Psoas muscle (tissue), 8 donors: ENCODE data around the gene EIF4E2. TPM values are rescaled to one million over a fixed set of nuclear protein-coding genes. Genes with fewer than 3 reads are reported as not detected.

ENCODE experiments used
- ATAC-seq, 4 donors: fragments of 200-7000 bp; cut with Tn5 transposase; one replicate each; pipeline ENCODE4 v1.9.1; 2020; ENCODE audit warnings: moderate library complexity in 3 of 4, mild to moderate bottlenecking in 2 of 4
- DNase-seq, 2 donors: peaks; one replicate each; pipeline ENCODE4 v3.0.0-alpha.2; 2020
- H3K27ac ChIP-seq: fragments of 200-600 bp; one replicate; pipeline ENCODE4 v1.8.0; 2022
- H3K27me3 ChIP-seq, 3 donors: fragments of 200-600 bp in 1 of 3; one replicate each; pipeline versions ENCODE4 v1.6.1 to v1.8.0; 2013 to 2022; ENCODE audit warnings: low read length in 2 of 3, mild to moderate bottlenecking in 2 of 3, moderate library complexity in 1 of 3; ENCODE audit not compliant: insufficient read depth in 3 of 3
- H3K36me3 ChIP-seq, 2 donors: fragments of 200-600 bp in 1 of 2; one replicate each; pipeline versions ENCODE4 v1.6.1 to v1.8.0; 2013 to 2022; ENCODE audit warnings: low read depth in 1 of 2, mild to moderate bottlenecking in 1 of 2, moderate library complexity in 1 of 2; ENCODE audit not compliant: insufficient read depth in 1 of 2
- H3K4me1 ChIP-seq: fragments of 200-600 bp; one replicate; pipeline ENCODE4 v1.8.0; 2022
- H3K4me3 ChIP-seq: fragments of 200-600 bp; one replicate; pipeline ENCODE4 v1.8.0; 2022; ENCODE audit warnings: mild to moderate bottlenecking
- H3K9me3 ChIP-seq: fragments of 200-600 bp; one replicate; pipeline ENCODE4 v1.8.0; 2022
- WGBS, 3 donors: extraction: QIAGEN DNeasy Blood & Tissue Kit; methylation state at CpG; one replicate each; pipeline versions ENCODE4 v1.1.6 to v1.1.7; 2013; 5-methylcytosine and 5-hydroxymethylcytosine counted together
- intact Hi-C, 2 donors: fragments of 100-400 bp; cut with DNase I; formaldehyde crosslinking; loops; one replicate each; pipeline versions ENCODE4 v1.11.0 to v1.14.2; 2022
- polyA plus RNA-seq, 3 donors: library from polyadenylated mRNA; stranded (reverse); fragments of 200-250 nt; gene quantifications; one replicate each; pipeline ENCODE4 v1.2.3, GENCODE V29; 2013
- total RNA-seq, 4 donors: library from RNA; stranded (reverse); fragmentation: NEBNext Ultra II Directional in 2 of 4; extraction: Animal tissue kit (Norgen Biotek cat#: 25700) in 2 of 4; gene quantifications; one replicate each; pipeline versions ENCODE4 v1.2.1 to v1.2.4, GENCODE V29; 2021 to 2023
- TF ChIP-seq, protein P1 (sequence below): fragments of 200-600 bp; IDR thresholded peaks from one replicate; pipeline ENCODE4 v1.8.0; 2022; ENCODE audit warnings: antibody characterized with exemption
- donor health status: healthy with polysubstance abuse.
- donor health status: DM: no; HTN: no; CAD: no; lungs with moderate emphysema.
- donor health status: Bipolar disorder and iron deficiency.
- donor health status: healthy.
- donor health status: DM: yes; HTN: yes; CAD: no.
- donor health status: DM: no; HTN: no; CAD: no.
- donor health status: DM: no; HTN: no; CAD: no.
- donor health status: DM: yes; HTN: yes; CAD: no.

The EIF4E2 gene
- total and polyA plus RNA-seq, 7 donors = 39.6 to 136 (median 77.3) TPM

DNA sequence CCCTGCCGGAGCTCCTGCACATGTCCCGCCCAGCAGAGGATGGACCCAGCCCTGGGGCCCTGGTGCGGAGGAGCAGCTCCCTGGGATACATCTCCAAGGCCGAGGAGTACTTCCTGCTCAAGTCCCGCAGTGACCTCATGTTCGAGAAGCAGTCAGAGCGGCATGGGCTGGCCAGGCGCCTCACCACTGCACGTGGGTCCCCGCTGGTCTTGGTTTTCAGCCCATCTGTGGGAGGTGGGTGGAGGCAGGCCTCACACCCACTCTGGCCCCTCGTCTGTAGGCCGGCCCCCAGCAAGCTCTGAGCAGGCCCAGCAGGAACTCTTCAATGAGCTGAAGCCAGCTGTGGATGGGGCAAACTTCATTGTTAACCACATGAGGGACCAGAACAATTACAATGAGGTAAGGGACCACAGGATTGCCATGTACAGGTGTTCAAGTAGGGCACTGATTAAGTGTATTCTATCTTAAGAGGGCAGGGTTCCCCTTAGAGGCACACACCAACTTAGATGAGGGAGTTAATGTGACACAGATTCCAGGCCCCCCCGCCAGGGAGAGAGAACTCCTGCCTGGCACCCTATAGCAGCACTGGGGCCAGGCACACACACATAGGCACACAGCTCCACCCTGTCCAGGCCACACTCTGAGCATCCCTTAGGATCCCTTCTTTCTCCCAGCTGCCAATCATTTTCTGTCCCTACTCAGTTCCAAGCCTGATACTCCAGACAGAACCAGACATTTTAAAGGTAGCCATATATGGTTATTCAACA, 16.4 kb upstream of the EIF4E2 start:
- DNase-seq (peak in 1 of 2 donors; percentile 40), ATAC-seq (no peak)
- H3K36me3 ChIP-seq = peaks cover 0 to 64% of the 10 kb centered on the region in 2 donors
- H3K9me3 ChIP-seq = no peaks in the 10 kb centered on the region
- H3K4me3 ChIP-seq = no peak overlapping the region
- peaks cover 14% of the 10 kb centered on the region for H3K4me1 ChIP-seq
- WGBS, 3 donors = 59 to 68% (median 61%) methylated on average over 12 to 13 of the region's 13 CpGs
- TF ChIP-seq, protein P1, sequence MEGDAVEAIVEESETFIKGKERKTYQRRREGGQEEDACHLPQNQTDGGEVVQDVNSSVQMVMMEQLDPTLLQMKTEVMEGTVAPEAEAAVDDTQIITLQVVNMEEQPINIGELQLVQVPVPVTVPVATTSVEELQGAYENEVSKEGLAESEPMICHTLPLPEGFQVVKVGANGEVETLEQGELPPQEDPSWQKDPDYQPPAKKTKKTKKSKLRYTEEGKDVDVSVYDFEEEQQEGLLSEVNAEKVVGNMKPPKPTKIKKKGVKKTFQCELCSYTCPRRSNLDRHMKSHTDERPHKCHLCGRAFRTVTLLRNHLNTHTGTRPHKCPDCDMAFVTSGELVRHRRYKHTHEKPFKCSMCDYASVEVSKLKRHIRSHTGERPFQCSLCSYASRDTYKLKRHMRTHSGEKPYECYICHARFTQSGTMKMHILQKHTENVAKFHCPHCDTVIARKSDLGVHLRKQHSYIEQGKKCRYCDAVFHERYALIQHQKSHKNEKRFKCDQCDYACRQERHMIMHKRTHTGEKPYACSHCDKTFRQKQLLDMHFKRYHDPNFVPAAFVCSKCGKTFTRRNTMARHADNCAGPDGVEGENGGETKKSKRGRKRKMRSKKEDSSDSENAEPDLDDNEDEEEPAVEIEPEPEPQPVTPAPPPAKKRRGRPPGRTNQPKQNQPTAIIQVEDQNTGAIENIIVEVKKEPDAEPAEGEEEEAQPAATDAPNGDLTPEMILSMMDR = no peak
- H3K27me3 ChIP-seq = no peaks in the 10 kb centered on the region
- no peak overlapping the region for H3K27ac ChIP-seq
- intact Hi-C loops = no loop called here

GRCh38 chr2:232534940-232535651, 15.4 kb upstream of the EIF4E2 start:
- DNase-seq (peak in 1 of 2 donors; percentile 49), ATAC-seq (no peak)
- no peak overlapping the region for H3K27ac ChIP-seq
- peaks cover 0 to 59% of the 10 kb centered on the region in 2 donors for H3K36me3 ChIP-seq
- TF ChIP-seq, protein P1 = no peak
- no peaks in the 10 kb centered on the region for H3K9me3 ChIP-seq
- no peak overlapping the region for H3K4me3 ChIP-seq
- 76 to 82% (median 81%) methylated on average over 14 of the region's 14 CpGs for whole genome bisulfite sequencing, 3 donors
- intact Hi-C loops = no loop called here
- no peaks in the 10 kb centered on the region for H3K27me3 ChIP-seq
- H3K4me1 ChIP-seq = peaks cover 16% of the 10 kb centered on the region

DNA sequence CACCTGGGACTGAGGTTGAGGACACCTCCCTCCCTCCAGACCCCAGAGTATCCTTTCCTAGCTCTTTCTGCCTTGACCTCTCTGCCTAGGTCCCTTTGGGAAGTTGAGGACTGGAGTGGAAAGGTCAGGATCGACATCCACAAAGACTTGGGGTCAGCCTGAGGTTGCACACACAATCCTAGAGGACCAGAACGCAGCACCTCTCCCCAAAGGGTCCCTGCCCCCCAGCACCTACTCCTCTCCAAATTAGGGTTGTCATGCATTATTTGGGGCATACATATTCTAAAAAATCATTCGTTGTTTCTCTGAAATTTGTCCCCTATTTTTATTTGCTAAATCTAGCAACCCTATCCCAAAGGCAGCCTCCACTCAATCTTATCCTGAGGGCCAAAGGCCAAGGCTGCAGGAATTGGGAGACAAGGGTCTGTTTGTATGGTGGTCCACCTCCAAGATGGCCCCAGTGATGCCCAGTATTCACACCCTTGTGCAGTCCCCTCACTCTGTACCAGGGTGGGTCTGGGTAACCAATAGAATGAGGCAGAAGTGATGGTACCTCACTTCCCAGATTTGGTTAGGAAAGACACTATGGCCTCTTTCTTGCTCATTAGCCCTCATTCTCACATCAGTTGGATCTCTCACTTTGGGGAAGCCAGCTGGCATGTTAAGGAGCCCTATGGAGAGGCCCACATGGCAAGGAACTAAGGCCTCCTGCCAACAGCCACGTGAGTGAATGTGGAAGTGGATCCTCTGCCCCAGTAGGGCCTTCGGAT, 14.5 kb upstream of the EIF4E2 start:
- peak in 1 of 2 donors; percentile 13 for DNase-seq
- no peak overlapping the region for H3K27ac ChIP-seq
- TF ChIP-seq, protein P1 = no peak
- no peak for ATAC-seq
- H3K4me1 ChIP-seq = peaks cover 16% of the 10 kb centered on the region
- H3K4me3 ChIP-seq = no peak overlapping the region
- WGBS, 3 donors = 80 to 88% (median 83%) methylated on average over 5 of the region's 5 CpGs
- no peaks in the 10 kb centered on the region for H3K27me3 ChIP-seq
- intact Hi-C loops = no loop called here
- peaks cover 0 to 51% of the 10 kb centered on the region in 2 donors for H3K36me3 ChIP-seq
- H3K9me3 ChIP-seq = no peaks in the 10 kb centered on the region

DNA sequence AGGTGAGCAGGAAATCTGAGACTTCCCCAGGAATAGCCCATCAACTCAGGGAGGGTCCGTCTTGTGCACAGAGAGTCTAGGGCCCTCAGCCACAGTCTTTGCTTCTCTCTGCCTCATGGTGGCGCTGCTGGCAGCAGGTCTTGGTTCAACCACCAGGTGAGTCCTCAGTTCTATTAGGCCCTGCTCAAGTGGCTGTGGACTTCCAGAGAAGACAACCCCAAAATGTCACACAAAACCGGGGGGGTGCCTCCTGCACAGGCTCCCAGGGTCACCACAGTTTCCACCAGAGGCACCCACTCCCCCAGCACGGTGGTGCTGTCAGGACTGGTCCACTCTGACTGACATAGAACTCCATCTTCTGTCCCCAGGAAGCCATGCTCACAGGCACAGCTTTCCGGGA, 13.4 kb upstream of the EIF4E2 start:
- Histone ChIP-seq H3K4me3 (no peak overlapping the region), H3K36me3 (peaks cover 0 to 39% of the 10 kb centered on the region in 2 donors), H3K9me3 (no peaks in the 10 kb centered on the region), H3K4me1 (peaks cover 16% of the 10 kb centered on the region), H3K27me3 (no peaks in the 10 kb centered on the region), H3K27ac (peak overlapping the region; percentile 70)
- peak; percentile 57 to 72 (median 62) for ATAC-seq
- intact Hi-C loops = no loop called here
- peak in 1 of 2 donors; percentile 56 for DNase-seq
- TF ChIP-seq, protein P1 = peak; percentile 53
- WGBS, 3 donors = 59 to 67% (median 63%) methylated on average over 5 of the region's 5 CpGs
